NAMALWA (cell line): ENCODE data around the gene SENP1.

Experiments used
- DNase-seq: peaks from one replicate; pipeline ENCODE4 v3.0.0-alpha.2; 2015; ENCODE audit warnings: low spot score

The SENP1 gene

DNA sequence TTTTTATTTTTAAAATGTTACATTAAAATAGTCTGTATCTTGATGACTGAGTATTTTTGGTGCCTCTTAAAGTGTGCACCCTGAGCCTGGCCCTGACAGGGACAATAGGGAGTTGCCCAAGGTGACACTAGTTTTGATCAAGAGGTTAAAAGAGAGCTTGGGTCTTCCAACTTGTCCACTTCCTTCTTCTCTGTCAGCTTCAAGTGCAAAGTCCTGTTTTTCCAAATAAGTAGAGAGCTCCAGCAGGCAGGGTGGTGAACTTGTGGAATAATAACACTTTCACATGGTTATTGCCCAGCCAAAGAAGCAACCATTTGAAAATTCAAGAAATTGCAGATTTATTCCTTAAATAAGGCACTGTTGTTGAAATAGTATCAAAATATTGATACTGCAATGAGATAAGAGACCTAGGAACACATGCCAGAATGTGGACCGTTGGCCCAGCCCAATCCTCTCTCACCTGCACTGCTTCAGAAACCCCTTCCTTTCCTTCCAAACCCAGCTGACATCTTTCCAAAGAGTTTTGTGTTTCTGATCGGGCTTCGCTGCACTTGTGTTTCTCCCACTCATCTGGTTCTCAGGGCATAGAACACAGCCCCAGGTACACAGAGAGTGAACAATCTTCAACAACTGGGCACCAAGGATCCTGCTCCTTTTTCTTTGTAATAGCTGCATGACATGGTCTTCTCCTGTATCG, 87.8 kb downstream of the SENP1 start:
- no peak for DNase-seq

DNA sequence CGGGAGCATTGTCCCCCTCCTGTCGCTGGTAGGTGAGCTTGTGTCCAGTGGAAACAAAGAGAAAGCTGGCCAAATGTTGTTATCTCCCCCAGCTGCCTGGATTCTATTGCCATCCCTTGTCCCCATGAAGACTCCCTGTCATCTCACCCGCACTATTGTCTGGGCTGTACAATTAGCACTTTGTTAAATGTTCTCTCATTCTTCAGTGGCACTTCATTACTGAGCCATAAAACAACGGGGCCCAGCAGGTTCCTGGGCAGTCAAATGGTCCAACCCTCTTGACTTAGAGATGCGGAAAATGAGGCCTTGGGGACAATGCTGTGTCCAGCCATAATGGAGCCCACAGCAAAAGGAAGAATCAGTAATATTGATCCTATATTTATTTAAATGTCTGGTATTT, 88.4 kb downstream of the SENP1 start:
- DNase-seq = no peak

DNA sequence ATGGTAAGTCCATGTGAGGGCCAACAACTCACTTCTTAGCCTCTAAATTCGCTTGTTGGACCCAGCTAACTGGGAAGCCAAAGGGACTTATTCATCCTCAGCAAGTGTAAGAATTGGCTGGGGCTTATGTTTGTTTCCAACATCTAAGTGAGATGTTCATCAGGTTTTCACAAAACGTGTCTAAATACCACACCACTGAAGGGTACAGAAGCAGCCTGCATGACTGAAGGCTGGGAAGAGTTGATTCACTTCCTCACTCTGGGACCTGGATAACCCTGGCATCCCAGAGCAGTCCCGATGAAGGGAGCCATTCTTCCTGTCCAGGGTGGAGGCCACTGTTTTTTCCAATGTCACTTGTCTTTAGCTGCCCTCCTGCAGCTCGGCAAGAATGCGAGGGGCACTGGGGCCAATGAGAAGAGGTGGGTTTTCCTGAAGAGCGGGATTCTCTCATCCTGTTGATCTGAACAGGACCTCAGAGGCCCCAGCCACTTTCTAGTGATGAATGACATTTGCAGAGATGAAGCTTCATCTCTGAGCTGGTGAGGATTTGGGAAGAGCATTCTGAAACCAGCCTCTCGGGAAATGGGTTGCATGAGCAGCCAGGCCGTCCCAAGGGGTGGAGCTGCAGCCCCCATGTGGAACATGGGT, 89.4 kb downstream of the SENP1 start:
- DNase-seq = no peak

DNA sequence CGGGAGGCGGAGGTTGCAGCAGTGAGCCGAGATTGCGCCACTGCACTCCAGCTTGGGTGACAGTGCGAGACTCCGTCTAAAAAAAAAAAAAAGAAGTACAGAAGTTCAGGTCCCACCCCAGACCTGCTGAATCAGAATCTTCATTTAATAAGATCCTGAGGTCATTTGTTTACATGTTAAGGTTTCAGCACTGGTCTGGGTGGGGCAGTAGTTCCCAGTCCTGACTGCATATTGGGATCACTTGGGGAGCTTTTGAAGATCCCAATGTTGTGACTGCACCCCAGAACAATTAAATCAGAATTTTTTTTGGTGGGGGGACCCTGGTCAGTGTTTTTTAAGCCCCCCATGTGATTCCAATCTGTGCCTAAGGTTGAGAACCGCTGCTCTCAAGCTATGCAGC, 89.9 kb downstream of the SENP1 start:
- no peak for DNase-seq

DNA sequence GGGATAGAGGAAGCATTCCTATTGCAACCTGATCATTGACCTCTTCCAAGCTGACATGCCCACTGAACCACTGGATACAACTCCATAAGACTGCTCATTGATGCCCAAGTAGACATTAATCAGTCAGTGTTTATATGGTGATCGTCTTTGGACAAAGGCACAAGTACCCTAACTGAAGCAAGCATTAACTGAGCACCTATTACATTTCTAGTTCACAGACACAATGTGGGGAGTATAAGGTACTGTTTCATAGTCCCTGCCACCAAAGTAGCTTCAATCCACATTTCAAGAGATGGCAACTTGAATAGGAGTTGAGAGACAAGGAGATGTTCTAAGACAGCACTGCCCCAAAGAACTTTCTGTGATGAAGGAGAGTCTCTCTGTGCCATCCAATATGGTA, 90.8 kb downstream of the SENP1 start:
- no peak for DNase-seq

DNA sequence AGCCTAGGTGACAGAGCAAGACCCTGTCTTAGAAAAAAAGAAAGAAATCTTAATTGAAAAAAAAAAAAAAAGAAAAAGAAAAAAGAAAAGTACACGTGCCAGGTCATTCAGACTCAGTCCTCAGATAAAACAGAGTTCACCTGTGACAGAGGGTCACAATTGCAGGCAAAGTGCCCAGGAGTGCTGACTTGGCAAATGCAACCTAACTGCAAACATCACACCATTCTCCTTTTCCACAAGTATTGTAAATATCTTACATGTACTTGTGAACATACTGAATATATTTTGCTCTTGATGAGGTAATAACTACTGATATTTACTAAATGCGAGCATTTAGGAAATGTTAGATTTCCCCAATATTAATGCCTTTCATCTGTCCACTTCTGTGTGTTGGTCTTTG, 92.6 kb downstream of the SENP1 start:
- no peak for DNase-seq

DNA sequence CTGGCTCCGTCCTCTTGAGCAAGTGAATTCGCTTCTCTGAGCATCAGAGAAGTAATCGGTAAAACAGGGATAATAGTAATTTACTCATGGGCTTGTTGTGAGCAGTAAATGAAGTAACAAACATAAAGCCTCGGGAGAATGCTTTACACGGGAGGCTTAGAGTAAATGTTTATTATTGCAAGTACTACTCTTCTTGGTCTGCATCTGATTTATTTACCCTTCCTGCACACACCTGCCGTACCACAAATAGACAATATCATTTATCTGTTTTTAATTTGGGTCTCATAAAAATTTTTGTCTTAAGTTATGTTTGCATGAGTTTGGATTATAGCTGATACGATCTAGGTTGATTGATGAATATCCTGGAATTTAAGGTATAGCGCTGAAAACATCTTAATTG, 93.8 kb downstream of the SENP1 start:
- DNase-seq = no peak

DNA sequence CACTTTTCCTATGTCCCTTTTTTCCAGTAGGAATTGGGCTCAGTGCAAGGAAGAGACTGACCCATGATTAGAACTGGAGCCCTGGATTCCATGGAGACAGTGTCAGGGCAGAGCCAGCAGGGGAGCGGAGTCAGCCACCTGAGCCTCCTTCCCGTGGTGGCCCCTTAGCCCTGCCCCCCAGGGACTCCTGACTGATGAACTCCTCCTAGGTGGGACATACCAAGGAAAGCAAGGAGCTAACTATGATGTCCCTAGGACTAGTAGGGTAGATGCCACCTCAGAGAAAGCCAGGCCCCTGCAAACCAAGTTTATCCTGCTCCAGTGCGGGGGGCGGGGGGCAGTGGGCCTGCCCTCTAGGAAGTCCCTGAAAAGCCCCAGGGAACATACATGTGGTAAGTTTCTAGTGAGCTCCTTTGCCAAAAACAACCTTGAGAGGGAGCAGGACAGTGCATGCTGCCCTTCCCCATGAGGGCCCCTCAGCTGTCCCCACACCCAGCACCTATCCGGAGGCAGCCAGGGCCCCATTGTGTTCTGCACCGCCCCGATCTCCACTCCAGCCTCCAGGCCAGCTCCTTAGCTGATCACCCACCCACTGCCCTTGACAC, 95.4 kb downstream of the SENP1 start:
- no peak for DNase-seq

DNA sequence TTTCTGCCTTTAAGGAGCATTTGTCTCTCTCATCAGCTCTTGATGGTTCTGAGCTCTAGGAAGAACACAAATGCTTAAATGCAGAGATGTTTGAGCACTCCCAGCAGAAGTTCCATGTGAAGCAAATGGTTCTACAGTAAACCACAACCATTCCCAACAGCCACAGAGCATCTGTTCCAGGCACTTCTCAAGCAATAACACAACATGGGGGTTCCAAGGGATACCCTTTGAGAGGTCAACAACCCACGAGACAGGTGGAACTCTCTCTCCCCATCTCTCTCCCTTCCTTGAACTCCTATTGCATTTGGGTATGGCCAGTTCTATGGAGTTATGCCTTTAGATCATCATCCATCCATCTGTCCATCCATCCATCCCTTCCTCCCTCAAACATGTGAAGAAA, 96.4 kb downstream of the SENP1 start:
- DNase-seq = no peak

DNA sequence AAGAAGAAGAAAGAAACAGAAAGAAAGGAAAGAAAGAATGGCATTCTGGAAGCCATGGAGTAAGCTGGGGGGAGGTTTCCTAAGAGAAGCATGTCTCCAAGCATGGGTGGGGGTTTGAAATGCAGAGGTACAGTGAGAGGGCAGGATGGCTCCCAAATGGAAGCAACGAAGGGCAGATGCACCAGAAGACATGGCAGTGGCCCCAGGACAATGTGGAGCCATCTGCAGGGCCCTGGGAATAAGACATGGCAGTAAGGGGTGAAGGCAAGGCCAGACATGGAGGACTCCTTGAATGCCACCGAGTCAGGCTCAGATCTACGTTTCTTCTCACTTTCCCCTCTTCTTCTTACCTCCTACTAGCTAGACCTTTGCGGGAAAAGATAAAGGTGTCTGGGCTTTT, 96.9 kb downstream of the SENP1 start:
- no peak for DNase-seq

DNA sequence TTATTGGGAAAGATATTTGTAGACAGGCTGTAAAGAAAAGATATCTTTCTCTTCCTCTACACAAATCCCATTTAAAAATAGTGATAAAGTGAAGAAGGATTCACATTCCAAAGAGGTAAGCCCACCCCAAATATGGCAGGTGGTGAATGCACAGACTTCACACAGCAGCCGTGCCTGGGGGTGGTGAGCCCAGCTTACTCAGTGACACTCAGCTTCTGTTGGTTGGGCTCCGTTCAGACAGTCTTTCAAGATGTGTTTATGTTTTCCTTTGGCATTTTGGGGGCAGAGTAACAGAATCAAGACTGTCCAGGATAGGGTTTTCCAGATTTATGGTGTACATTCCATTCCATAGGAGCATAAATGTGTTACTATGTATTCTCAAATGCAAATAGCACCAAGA, 97.5 kb downstream of the SENP1 start:
- DNase-seq = no peak

DNA sequence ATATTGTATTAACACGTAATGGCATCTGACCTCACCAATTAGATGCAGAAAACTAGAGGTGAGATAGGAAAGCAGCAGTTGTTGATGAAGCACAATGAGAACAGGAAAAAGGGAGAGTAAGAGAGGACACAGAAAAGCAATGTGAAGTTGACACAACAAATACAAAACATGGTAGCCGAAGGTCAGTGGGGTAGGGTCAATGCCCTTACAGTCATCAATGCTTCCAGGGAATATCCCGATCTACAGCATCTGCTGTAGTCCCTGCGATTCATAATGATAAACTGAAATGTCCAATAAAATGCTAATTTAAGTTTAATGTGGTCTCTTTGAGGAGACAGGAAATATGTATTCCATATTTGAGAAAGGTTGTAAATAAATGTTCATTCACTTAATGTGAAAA, 98.7 kb downstream of the SENP1 start:
- DNase-seq = no peak

DNA sequence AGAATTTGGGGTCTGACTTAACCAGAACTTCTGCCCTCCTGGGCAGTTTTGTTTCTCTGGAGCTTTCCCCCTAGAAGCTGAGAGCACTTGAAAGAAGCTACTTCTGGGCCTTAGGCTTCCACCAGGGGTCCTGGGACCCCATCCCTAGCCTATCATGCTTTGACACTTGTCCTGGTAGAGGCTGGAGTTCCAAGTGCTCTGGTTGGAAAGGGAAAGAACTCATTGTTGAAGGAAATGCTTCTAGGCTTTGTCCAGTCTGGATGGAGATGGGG, 100.2 kb downstream of the SENP1 start:
- no peak for DNase-seq

DNA sequence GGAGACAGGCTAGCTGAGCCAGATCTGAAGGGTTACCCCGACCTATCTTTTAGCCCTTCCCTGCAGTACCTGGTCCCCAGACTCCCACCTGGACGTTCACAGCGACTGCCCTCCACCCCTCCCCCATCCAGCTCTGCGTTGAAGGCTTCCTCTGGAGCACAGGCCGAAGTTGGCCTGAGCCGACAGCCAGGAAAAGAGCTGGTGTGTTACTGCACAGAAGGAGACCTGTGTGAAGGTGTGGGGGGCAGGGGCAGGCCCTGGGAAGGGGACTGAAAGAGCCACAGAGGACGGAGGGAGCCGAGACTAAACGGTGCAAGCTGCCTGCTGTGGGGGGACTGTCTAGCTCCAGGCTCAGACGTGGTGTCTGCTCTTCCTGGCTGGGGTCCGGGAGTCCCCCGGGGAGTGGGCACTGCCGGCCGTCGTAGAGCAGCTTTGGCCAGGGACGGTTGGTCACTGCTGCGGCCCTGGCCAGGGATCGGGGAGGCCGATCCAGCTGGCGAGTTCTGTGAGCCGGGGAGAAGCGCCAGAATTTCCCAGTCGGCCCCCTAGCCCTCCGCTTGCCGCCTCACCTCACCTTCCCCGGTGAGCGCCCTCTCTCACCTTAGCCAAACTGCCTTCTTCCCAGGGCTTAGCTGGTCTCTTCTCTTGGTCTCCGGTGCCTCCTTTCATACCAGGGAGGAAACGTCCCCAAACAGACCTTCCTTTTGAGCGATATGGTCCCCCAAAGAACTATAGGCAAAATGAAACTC, 100.7 kb downstream of the SENP1 start:
- DNase-seq = no peak

DNA sequence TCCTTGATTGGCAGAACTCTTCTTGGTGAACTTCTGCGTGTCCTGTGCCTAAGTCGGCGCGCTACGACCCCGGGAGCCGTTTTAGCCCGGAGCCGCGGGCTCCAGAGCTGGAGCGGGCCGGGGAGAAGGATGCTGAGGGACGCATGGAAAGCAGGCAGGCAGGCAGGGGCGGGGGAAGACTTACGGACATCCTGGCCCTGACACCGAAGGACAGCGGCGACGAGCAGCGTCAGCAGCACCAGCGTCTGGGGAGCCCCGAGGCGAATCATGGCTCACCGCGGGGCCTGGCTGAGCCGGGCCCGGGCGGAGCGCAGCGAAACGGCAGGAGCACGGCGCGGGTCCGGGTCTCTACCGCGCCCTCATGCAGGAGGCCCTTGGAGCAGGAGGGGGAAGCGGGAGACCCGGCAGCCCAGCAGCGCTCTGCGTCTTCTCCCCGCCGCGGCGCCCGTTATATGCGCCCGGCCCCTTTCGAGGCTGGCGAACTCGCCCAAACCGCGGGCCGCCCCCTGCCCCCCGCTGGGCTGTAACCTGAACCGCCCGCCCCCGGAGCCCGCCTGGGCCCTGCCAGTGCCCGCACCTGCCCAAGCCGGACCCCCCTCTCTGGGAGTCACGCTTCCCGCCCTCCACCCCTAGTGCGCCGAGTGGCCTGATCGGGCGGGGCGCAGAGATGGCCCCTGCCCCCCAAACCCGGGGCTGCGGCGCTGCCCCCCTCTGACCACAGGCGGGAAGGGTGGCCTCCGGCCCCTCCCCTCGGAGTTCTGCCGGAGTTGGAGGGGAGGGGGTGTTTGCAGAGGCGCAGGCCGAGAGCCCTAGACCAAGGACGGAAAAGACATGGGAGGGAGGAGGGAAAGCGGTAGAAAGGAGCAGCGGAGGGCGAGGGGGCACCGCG, 101.6 kb downstream of the SENP1 start, which contains the start of gene COL2A1:
Gene COL2A1, minus strand, starts transcription at position 424 of the 889 bp plus-strand sequence. Its CDS starts 155 bp downstream, at position 269.
- DNase-seq = no peak

DNA sequence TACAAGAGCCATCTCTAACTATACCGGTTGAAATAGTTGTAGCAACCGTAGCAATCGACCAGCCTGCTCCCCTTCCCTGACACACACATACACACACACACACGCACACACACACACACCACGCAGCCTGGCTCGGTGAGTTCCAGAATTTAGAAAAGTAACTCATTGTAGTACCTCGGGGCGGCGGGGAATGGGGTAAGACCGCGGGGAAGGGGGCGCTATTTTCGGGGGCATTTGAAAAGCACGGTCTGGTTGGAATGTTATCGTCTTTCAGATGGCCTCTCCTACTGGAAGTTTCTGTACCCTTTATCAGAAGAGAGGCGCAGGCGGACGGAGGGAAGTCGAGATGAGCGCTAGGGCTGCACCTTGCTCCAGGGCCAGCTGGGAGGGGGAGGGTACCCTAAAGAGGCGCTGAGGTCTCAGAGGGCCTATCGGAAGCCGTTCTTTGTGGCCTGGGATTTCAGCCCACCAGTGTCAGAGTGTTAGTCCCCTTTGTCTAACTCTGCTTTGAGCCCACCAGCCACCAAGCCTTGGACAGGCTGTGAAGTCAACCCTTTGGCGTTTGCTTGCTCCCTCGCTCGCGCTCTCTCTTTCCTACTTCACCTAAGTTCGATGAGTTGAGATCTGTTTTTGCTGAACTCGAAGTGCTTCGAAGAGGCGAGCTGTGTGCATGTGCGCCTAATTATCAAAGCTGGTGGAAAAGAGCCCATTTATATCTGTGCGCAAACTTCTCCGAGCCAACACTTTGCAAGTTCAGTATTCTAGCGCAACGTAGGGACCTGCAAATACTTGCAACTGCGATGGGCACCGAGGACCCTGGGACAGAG, 102.4 kb downstream of the SENP1 start:
- no peak for DNase-seq

DNA sequence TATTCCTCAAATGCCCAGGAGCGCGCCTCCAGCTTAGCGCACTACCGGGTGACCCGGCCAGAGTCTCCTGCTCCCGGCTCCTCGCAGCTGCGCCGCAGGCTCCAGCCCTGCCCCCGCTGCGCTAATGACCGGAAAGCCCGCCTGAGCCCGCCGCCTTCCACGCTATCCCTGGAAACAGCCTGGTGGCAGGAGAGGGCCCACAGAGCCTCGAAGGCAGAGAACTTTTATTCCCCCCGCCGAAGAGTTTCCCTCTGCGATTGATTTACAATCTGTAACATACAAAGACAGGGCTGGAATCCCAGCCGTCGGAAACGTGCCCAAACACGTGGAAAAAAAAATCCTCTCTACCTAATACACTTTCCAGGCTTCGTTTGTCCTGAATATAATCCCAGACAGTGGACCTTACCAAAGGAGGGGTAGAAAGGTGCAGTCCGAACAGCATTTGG, 103.1 kb downstream of the SENP1 start:
- no peak for DNase-seq

DNA sequence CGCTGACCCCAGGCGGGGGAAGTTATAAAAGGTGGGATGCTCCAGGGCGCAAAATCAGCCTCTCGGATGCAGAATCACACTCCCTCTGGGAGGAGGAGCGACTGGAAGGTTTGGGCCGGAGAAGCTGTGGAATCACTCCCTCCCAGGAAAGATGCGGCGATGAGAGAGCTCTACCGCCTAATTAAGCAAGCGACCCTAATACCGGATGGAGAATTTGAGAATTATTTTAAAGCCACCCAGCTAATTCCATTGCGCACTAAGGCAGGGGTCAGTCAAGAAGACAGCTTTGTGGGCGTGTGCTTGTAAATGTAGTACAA, 103.5 kb downstream of the SENP1 start:
- no peak for DNase-seq

DNA sequence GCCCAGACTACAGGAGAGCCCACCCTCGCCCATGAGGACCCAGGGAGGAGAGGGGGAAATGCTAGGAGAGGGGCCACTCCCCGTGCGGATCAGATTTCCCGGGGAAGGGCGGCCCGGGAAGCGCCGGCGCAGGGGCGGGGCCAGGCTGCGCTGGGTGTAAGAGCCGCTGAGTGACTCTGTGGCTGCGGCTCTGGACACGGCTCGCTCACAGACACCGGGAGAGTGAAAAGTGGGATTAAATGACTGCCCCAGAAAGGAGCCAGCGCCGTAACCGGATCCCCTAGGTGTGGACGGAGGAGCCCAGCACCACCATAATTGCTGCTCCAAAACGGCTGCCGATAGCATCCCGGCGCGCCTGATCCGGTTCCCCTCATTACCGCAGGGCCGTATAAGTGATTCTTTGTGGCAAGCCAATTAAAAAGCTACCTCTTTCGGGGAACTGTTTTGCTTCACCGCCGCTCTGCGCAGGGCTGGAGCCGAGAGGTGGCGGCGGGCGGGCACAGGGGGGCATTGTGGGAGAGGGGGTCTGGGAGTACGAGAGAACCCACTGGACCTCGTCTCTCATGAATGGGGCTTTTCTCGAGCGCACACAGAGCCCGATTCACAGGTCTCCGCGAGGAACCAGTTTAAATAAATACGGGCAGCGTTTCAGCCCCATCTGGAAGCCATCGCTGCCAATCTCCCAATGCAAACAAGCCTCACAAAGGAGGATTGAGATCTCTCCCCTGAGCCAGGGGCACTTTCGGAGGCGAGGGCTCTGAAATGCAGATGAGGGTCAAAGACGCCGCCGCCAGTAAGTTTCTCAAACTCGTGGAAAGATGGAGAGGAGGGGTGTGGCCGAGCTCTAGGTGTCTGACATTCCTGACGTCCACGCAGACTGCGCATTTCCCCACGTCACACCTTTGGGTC, 104.1 kb downstream of the SENP1 start:
- DNase-seq = no peak

DNA sequence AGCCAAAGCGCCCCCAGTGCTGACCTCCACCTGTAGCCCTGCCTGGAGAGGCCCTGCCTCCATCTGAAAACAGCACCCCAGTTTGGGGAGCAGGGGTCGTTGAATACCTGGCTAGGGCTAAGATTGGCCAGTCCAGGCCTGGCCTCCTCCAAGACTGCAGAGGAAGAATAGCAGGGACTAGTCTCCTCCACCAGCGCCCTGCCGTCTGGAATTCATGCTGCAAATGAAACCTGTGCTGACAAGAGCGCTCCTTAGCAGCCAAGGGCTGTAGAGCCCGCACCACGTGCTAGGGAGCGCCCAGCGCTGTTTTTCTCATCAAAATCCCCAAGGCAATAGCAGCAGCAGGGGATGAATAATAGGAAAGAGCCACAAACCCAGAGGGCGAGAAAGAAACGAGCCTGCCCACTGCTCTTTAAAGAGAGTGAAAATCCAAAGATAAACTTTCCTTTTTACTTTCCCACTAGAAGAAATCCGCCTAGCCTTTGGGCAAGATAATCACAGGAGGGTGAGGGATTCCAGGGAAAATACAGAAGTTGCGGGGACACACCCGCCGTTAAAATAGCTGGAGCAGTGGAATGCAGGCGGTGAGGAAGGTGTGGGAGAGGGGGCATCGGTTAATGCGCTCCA, 104.9 kb downstream of the SENP1 start:
- DNase-seq = no peak
